ENCODE data around the gene RTN4R. TPM values are rescaled to one million over a fixed set of nuclear protein-coding genes. Genes with fewer than 3 reads are reported as not detected.
A peak's percentile ranks its signal among the peaks of the same experiment; 100 is the strongest.

The RTN4R gene
- total and polyA plus RNA-seq, 12 donors: 0.35 to 18.8 (median 1.1) TPM

GRCh38 chr22:20238901-20239675, 29.0 kb downstream of the RTN4R start:
- Histone ChIP-seq H3K27ac (peak overlapping the region in 1 of 5 donors; percentile 22), H3K36me3 (replicated peaks in 1 of 2) (no peaks in the 10 kb centered on the region), H3K4me3 (no peak overlapping the region), H3K27me3 (no peaks in the 10 kb centered on the region), H3K4me1 (replicated peaks in 1 of 2) (no peaks in the 10 kb centered on the region), H3K9me3 (replicated peaks in 1 of 3) (no peaks in the 10 kb centered on the region)
- peak in 1 of 7 donors; percentile 24 for DNase-seq
- WGBS, 4 donors: 60 to 87% (median 70%) methylated on average over 12 to 35 of the region's 35 CpGs
- TF ChIP-seq POLR2A (IDR thresholded peaks at IDR 0.05) (no peak), CTCF (IDR thresholded peaks at IDR 0.05) (no peak)
- intact Hi-C loops (cut with DNase I): no loop called here

DNA sequence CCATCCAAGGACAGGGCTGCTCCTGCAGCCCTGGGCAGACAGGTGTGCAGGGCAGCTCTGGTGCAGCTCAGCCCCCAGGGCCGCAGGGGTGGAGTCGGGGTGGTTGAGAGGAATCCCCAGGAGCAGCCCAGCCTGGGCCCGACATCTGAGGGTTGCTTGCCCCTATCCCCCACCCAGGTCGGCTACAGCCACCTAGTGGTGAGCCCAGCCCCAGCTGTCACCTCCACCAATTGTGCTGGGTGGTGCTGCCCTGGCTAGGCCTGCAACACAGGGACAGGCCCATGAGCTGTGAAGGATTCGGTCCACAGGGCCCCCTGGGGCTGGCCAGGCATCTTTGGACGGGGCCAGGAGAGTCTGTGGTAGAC, 29.6 kb downstream of the RTN4R start:
- Histone ChIP-seq H3K27ac (peak overlapping the region in 1 of 5 donors; percentile 22), H3K9me3 (replicated peaks in 1 of 3) (no peaks in the 10 kb centered on the region), H3K36me3 (replicated peaks in 1 of 2) (no peaks in the 10 kb centered on the region), H3K27me3 (no peaks in the 10 kb centered on the region), H3K4me1 (replicated peaks in 1 of 2) (no peaks in the 10 kb centered on the region), H3K4me3 (no peak overlapping the region)
- TF ChIP-seq POLR2A (IDR thresholded peaks at IDR 0.05): no peak
- TF ChIP-seq CTCF (IDR thresholded peaks at IDR 0.05): peak in 4 of 6 experiments; percentile 21 to 33 (median 25)
- DNase-seq: peak in 2 of 7 donors; percentile 26 to 27
- intact Hi-C loops (cut with DNase I): no loop called here
- WGBS, 4 donors: 72 to 89% (median 76%) methylated on average over 2 to 6 of the region's 6 CpGs

DNA sequence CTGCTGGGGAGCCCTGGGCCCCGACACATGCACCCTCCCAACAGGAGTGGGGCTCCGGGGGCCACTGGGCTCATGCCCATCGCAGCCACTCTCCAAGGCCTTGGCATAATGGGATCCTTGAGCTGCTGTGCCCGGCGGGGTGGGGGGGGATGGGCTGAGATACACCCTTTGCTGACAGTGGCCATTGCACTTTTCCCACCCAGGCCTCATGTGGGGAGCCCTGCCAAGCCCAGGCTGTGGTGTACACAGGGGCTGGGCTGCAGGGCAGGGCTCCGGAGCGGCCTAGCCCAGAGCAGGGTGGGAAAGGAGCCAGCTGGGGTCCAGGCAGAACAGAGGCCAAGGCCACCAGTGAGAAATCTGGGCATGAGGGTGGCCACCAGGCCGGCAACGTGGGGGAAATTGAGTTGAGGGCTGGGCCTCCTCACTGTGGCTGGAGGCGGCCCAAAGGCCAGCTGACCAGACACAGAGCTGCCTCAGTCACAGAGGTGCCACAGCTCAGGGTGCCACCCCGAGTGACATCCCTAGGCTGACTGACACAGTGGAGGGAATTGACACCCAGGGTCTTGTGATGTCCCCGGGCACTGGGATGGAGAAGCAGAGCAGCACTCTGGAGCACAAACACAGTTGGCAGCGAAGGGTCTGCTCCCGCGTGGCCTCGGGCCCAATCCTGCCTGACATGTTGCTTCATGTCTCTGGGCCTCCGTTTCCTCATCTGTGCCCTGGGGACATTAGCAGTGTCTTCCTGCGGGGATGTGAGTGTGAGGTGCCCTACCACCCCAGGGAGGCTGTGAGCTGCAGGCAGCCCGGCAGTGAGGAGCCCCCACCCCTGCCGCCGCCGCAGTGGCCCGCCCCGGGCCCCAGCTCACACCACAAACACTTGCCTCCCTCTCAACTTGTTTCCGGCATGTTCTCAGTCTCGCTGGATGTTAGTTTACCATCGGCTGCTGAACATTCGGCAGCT, 30.4 kb downstream of the RTN4R start:
- TF ChIP-seq CTCF (IDR thresholded peaks at IDR 0.05) (no peak), POLR2A (IDR thresholded peaks at IDR 0.05) (no peak)
- Histone ChIP-seq H3K27ac (no peak overlapping the region), H3K27me3 (no peaks in the 10 kb centered on the region), H3K36me3 (replicated peaks in 1 of 2) (no peaks in the 10 kb centered on the region), H3K4me1 (replicated peaks in 1 of 2) (no peaks in the 10 kb centered on the region), H3K4me3 (no peak overlapping the region), H3K9me3 (replicated peaks in 1 of 3) (no peaks in the 10 kb centered on the region)
- intact Hi-C loops (cut with DNase I): no loop called here
- 63 to 81% (median 74%) methylated on average over 16 to 28 of the region's 28 CpGs for WGBS, 4 donors
- peak in 1 of 7 donors; percentile 26 for DNase-seq

DNA sequence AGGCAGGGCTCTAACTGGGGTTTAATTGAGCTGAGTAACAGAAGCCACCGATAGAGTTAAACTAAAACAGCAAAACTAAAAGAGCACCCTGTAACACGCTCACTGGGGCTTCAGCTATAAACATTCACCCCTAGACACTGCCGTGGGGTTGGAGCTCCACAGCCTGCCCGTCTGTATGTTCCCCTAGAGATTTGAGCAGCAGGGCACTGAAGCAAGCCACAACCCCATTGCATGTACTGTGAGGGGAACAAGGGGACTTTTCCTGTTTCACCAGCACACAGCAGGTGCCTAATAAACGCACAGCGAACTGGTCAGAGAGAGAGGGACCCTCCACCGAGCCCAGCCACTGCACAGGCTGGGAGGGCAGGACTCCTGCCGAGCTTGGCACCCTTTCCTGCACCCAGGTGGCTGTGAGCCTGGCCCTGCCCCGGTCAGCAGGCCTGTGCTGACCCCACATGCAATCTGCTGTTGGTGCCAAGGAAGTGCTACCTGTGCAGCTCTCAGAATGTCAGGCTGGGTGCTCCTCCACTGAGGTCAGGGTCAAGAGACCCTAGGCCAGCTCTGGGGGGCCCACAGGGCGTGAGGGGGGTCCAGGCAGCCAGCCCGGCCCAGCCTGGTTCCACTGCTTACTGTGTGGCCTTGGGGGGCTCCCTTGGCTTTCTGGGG, 31.9 kb downstream of the RTN4R start:
- no peaks in the 10 kb centered on the region for H3K27me3 ChIP-seq
- 69 to 86% (median 83%) methylated on average over 4 to 11 of the region's 11 CpGs for WGBS, 4 donors
- TF ChIP-seq CTCF (IDR thresholded peaks at IDR 0.05) (no peak), POLR2A (IDR thresholded peaks at IDR 0.05) (no peak)
- H3K36me3 ChIP-seq (replicated peaks in 1 of 2): no peaks in the 10 kb centered on the region
- intact Hi-C loops (cut with DNase I): no loop called here
- no peaks in the 10 kb centered on the region for H3K9me3 ChIP-seq (replicated peaks in 1 of 3)
- H3K4me1 ChIP-seq (replicated peaks in 1 of 2): no peaks in the 10 kb centered on the region
- H3K27ac ChIP-seq: no peak overlapping the region
- no peak overlapping the region for H3K4me3 ChIP-seq
- DNase-seq: no peak

Measured in adrenal gland (tissue), 12 donors.